Posterior cingulate gyrus (tissue), 11 donors: ENCODE data around the gene ZNF362.
A peak's percentile ranks its signal among the peaks of the same experiment; 100 is the strongest.
"Not testable (repeated sequence)": the region's sequence is repeated elsewhere in the genome, so short reads cannot be mapped to it uniquely, and the experiment has no call there.

Experiments used
- DNase-seq, 10 donors: peaks; one replicate each; pipeline versions ENCODE4 v3.0.0 to v3.0.0-alpha.2; 2020 to 2021; ENCODE audit warnings: mixed read lengths in 3 of 10
- intact Hi-C: fragments of 100-400 bp; cut with DNase I; formaldehyde crosslinking; loops from one replicate; pipeline ENCODE4 v1.15.1; 2023

The ZNF362 gene

DNA sequence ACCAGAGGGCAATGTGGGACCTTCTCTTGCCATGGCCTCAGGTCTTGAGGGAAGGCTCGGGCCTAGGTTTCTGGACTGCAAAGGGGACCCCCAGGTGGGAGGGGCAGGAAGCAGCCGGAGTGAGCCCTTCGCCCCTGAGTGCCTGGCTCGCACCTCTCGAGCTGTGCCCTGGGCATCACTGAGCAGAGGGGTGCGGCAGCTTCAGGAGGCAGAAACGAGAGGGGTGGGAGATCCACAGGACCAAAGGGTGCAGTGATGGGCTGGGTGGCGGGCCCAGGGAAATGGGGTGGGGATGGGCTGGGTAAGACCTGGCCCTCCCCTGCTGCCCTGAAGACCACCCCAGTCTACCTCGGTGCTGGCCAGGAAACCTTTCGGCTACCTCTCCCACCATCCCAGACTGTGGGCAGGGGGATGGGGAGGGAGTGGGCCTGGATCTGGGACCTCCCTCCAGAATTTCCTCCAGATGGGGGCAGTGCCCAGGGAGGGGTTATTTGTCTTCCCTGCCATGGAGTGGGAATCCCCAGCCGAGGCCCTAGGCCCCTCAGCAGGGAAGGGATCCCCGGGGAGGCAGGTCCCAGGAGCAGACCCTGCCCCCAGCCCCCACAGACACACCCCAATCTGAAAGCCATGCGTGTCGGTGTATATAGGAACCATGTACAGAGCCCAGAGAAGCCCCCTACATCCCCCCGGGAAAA is 43.3 kb downstream of the ZNF362 start:
- intact Hi-C loops: loop anchor here (5.0 kb wide), 1 partner anchor 158 kb away; no protein-coding TSS in a partner anchor
- peak in 1 of 10 donors; percentile 69 for DNase-seq

GRCh38 chr1:33300673-33301072 is 44.4 kb downstream of the ZNF362 start:
- peak in 2 of 10 donors; percentile 22 to 63 for DNase-seq
- intact Hi-C loops: no loop called here

DNA sequence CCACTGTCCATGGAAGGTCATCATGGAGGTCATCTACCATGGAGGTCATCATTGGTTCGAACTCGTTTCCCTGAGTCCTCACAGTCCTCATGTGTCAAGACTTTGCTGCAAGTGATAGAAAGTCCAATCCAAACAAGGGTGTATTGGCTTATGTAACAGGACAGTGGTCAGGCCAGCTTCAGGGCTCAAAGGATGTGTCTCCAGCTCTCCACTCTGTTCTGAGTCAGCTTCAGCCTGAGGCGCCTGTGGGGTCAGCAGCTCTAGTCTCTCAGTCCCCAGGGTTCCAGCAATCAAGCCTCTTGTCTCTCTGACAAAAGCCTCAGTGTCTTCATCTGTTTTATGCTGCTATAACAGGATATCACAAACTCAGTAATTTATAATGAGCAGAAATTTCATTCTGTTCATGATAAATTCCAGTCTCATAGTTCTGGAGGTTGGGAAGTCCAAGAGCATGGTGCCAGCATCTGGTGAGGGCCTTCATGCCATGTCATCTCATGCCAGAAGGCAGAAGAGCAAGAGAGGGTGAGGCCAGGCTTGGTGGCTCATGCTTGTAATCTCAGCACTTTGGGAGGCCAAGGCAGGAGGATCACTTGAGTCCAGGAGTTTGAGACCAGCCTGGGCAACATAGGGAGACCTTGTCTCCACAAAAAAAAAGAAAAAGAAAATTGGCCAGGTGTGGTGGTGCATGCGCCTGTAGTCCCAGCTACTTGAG is 45.1 kb downstream of the ZNF362 start:
- DNase-seq: peak in 1 of 10 donors; percentile 26
- intact Hi-C loops: no loop called here

- intact Hi-C loops: no loop called here
- peak in 1 of 10 donors; percentile 48 for DNase-seq
Observed at GRCh38 chr1:33302325-33302724, 46.0 kb downstream of the ZNF362 start.

DNA sequence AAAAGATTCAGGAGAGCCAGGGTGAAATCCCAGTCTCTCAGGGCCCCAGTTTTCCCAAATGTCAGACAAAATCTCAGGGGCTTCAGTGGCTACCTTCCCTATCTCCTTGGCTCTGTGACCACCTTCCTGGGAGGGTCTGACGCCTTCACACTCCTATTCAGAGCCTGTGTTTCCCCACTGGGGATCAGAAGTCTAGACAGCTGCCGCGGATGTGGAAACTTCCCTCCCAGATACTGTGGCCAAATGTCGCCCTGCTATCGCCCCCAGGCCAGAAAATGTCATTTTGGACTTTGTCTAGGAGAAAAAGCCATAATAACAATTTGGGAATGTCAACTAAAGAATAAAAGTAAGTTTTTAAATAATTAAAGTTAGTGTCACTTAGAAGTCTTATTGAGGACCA is 48.7 kb downstream of the ZNF362 start:
- DNase-seq: peak in 1 of 10 donors; percentile 34
- intact Hi-C loops: no loop called here

DNA sequence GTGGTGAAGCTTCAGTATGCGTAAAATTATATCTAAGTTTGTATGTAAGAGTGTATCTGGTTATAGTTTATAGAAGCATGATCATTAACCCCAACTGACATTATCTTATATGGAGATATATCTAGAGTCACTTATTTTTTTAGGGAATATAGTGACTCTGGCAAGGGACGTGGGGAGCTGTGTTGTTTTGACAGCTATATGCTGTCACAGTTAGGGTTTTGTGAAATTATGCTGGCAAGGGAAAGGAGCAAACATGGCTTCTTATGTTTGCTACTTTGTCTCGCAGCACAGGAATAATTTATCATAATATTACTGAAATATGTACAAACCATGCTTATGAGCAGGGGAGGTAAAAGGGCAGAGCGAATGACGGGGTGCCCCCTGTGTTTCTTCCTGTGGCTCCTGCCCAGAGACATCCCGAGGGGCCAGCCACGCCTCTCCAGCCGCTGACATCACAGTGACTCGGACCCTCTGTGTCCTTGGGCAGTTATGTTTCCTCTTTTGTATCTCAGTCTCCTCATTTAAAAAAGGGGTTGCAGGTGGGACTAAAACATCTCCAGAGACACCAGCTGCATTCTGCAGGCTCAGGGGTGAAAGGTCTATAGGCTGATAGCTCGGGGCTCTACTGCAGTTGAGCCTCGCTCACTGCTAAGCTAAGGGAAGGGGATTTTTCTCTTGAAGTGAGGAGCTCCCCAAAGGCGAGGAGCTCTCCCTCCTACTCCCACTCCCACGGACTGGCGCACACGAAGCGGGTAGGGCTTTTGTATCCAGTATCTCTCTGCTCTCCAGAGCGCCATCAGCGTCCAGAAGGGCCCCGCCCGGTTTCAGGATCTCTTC is 49.7 kb downstream of the ZNF362 start:
- no peak for DNase-seq
- intact Hi-C loops: no loop called here

GRCh38 chr1:33306653-33307493 is 50.6 kb downstream of the ZNF362 start:
- DNase-seq: peak in 2 of 10 donors; percentile 78 to 88
- intact Hi-C loops: no loop called here

GRCh38 chr1:33307494-33307864 is 51.2 kb downstream of the ZNF362 start:
- intact Hi-C loops: no loop called here
- DNase-seq: no peak

DNA sequence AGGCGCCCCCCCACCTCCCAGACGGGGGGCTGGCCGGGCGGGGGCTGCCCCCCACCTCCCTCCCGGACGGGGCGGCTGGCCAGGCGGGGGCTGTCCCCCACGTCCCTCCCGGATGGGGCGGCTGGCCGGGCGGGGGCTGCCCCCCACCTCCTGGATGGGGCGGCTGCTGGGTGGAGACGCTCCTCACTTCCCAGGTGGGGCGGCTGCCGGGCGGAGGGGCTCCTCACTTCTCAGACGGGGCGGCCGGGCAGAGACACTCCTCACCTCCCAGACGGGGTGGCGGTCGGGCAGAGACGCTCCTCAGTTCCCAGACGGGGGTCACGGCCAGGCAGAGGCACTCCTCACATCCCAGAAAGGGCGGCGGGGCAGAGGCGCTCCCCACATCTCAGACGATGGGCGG is 53.1 kb downstream of the ZNF362 start:
- peak in 1 of 10 donors; percentile 77 for DNase-seq
- intact Hi-C loops: not testable (repeated sequence)

GRCh38 chr1:33310702-33311101 is 54.4 kb downstream of the ZNF362 start:
- intact Hi-C loops: no loop called here
- peak in 2 of 10 donors; percentile 66 to 82 for DNase-seq

DNA sequence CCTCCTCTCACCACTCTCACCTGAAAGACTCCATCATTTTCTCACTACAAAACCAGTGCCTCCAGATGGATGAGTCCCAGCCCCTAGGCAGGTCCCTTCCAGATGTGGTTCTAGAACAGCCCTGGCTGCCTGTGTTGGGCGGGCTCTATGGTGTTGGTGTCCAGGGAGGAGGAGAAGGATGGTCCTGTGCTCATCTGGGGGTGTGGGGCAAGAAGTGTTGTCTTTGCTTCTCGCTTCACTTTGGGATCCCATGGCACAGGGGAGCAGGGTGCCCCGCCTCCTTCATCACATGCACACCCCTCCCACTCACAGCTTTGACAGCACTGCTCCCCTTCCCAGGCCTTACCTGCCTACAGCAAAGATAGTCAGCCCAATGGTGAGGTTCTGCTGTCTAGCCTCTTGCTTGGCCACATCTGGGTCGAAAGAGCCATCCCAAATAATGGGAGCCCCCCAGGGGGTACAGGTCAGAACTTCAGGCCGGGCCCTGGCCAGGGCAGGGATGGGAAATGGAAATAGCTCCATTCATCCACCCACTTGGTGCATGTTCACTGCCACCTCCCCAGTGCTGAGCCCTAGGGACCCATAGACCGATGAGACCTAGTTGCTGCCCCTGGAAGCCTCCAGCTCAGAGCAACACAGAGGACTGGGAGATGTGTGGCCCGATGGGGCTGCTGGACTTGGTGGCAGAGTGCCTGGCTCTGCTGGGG is 55.6 kb downstream of the ZNF362 start:
- DNase-seq: peak in 1 of 10 donors; percentile 15
- intact Hi-C loops: no loop called here

GRCh38 chr1:33312413-33312749 is 56.1 kb downstream of the ZNF362 start:
- intact Hi-C loops: no loop called here
- peak in 2 of 10 donors; percentile 26 to 66 for DNase-seq

DNA sequence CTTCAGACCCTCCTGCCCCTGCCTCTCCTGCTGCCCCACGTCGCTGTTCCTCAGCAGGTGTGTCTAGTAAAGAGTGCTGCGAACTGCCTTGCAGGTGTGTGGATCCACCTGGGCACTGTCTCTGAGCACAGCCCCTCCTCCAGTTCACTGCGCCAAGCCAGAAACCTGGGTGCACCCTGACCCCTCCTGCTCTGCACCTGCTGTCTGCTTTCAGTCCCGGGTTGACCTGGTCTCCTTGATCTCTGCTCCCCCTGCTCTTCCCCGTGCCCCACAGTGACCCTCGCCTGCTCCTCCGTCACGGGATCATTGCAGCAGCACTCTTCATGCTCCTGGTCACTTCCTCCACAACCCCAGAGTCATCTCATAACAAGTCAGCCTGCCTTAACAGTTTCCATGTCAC is 58.1 kb downstream of the ZNF362 start:
- DNase-seq: peak in 1 of 10 donors; percentile 48
- intact Hi-C loops: no loop called here

DNA sequence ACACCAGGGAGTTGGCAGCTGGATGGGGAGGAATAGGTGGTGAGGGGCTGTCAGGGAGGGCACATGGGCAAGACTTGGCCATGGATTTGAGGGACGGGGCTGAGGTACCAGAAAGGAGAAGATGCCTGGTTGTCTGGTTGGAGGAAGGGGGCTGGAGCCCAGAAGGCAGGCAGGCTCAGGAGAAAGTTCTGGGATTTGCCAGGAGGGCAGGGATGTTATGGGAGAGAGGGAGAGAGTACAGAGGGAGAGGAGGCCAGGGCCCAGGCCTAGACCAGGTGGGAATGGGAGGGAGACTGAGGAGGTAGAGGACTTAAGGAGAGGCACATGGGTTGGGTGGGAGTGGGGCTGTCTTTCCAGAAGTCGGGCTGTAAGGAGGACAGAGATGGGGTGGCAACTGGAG is 60.3 kb downstream of the ZNF362 start:
- DNase-seq: peak in 1 of 10 donors; percentile 23
- intact Hi-C loops: no loop called here

- intact Hi-C loops: no loop called here
- peak in 1 of 10 donors; percentile 22 for DNase-seq
Observed at GRCh38 chr1:33317354-33317753, 61.1 kb downstream of the ZNF362 start.

- peak in 2 of 10 donors; percentile 37 to 71 for DNase-seq
- intact Hi-C loops: no loop called here
Observed at GRCh38 chr1:33317946-33318345, 61.7 kb downstream of the ZNF362 start.

GRCh38 chr1:33319186-33319948 is 63.1 kb downstream of the ZNF362 start:
- intact Hi-C loops: no loop called here

DNA sequence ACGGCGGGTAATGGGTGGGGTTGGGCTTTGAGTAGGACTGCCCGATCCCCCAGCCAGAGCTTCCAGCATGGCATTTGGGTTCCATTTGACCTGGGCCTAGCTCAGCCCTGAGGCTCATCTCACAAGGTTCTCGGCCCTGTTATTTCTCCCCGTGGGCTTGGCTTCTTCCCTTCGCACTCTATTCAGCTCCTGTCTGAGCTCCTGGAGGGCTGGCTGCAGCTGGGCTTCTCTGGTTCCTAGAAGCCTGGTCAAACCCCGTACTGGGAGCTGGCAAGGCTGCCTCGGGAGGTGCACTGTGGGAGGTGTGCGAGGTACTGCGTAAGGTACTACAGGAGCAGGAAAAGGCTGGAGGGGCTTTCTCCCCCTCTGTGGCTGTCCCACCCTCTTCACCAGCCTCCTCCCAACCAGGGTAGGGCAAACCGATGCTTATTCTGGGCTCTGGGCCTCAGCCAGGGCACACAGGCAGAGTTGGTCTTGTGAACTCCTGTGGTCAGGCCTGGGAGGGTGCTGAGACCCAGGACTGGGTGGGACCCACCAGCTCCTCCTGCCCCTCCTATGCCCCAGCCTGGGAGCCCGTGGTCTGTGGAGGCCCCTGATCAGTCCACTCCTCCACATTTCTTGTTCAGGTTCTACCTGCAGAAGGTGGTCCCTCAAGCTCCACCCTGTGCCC is 63.8 kb downstream of the ZNF362 start:
- peak in 1 of 10 donors; percentile 65 for DNase-seq
- intact Hi-C loops: no loop called here

More at GRCh38 chr1:33319186-33319948, 63.1 kb downstream of the ZNF362 start:
- peak in 1 of 10 donors; percentile 55 for DNase-seq
